GM23338 (cell line): ENCODE results near the gene LRMDA. TPM values are rescaled to one million over a fixed set of nuclear protein-coding genes. Genes with fewer than 3 reads are reported as not detected.

ENCODE experiments used
- ATAC-seq: fragments of 200-7000 bp; cut with Tn5 transposase; 3 replicates; pipeline ENCODE4 v1.9.1; 2020
- DNase-seq: peaks from one replicate; pipeline ENCODE4 v3.0.0-alpha.2; 2015; ENCODE audit warnings: low spot score
- H2AFZ ChIP-seq: fragments of 200-600 bp; sonication (generic); 2 replicates; pipeline ENCODE4 v1.8.0; 2016; ENCODE audit warnings: antibody characterized with exemption, mild to moderate bottlenecking, moderate library complexity
- H3F3A ChIP-seq: fragments of 200-600 bp; sonication (generic); replicated peaks from 2 replicates; pipeline ENCODE4 v1.8.0; 2017; ENCODE audit warnings: antibody characterized with exemption, mixed run types, low read depth
- H3K27ac ChIP-seq: fragments of 200-600 bp; sonication (generic); 2 replicates; pipeline ENCODE4 v1.6.1; 2016; ENCODE audit warnings: low read depth
- H3K27me3 ChIP-seq: fragments of 200-600 bp; sonication (generic); 2 replicates; pipeline ENCODE4 v1.8.0; 2016; ENCODE audit warnings: mild to moderate bottlenecking, mixed run types, moderate library complexity; ENCODE audit not compliant: insufficient read depth
- H3K36me3 ChIP-seq: fragments of 200-600 bp; sonication (generic); 2 replicates; pipeline ENCODE4 v1.8.0; 2016; ENCODE audit warnings: mild to moderate bottlenecking; ENCODE audit not compliant: insufficient read depth
- H3K4me1 ChIP-seq: fragments of 200-600 bp; sonication (generic); 2 replicates; pipeline ENCODE4 v1.8.0; 2016; ENCODE audit warnings: mild to moderate bottlenecking, moderate library complexity; ENCODE audit not compliant: insufficient read depth
- H3K4me2 ChIP-seq: fragments of 200-600 bp; sonication (generic); 2 replicates; pipeline ENCODE4 v1.7.1; 2017; ENCODE audit warnings: mixed run types
- H3K4me3 ChIP-seq: fragments of 200-600 bp; sonication (generic); 2 replicates; pipeline ENCODE4 v1.6.1; 2016; ENCODE audit warnings: mixed run types
- H3K79me2 ChIP-seq: fragments of 200-600 bp; sonication (generic); replicated peaks from 2 replicates; pipeline ENCODE4 v1.8.0; 2017; ENCODE audit warnings: mild to moderate bottlenecking; ENCODE audit not compliant: insufficient read depth
- H3K9me2 ChIP-seq: fragments of 200-600 bp; sonication (generic); 2 replicates; pipeline ENCODE4 v1.8.0; 2017; ENCODE audit not compliant: insufficient read depth
- H4K20me1 ChIP-seq: fragments of 200-600 bp; sonication (generic); replicated peaks from 2 replicates; pipeline ENCODE4 v1.8.0; 2017; ENCODE audit warnings: mild to moderate bottlenecking; ENCODE audit not compliant: insufficient read depth
- H3K27ac Mint-ChIP-seq: 2 replicates; pipeline ENCODE4 v1.8.0; 2020; ENCODE audit warnings: inconsistent platforms, mild to moderate bottlenecking, moderate library complexity, mixed read lengths
- H3K27me3 Mint-ChIP-seq: 3 replicates; pipeline ENCODE4 v1.8.0; 2022; ENCODE audit warnings: low read depth, mild to moderate bottlenecking, moderate library complexity, mixed read lengths, inconsistent platforms; ENCODE audit not compliant: insufficient read depth, poor library complexity
- H3K36me3 Mint-ChIP-seq: 3 replicates; pipeline ENCODE4 v1.8.0; 2021; ENCODE audit warnings: low read depth, mild to moderate bottlenecking, inconsistent platforms, moderate library complexity, mixed read lengths
- H3K4me1 Mint-ChIP-seq: 3 replicates; pipeline ENCODE4 v1.8.0; 2020; ENCODE audit warnings: mild to moderate bottlenecking, inconsistent platforms, mixed read lengths
- H3K4me3 Mint-ChIP-seq: 3 replicates; pipeline ENCODE4 v1.8.0; 2021; ENCODE audit warnings: moderate library complexity, mild to moderate bottlenecking, inconsistent platforms, mixed read lengths
- H3K9me3 Mint-ChIP-seq: 3 replicates; pipeline ENCODE4 v1.8.0; 2020; ENCODE audit warnings: moderate library complexity, mild to moderate bottlenecking, inconsistent platforms, mixed read lengths
- CREB1 ChIP-seq: fragments of 250-450 bp; sonication (Bioruptor Pico); IDR thresholded peaks from 2 replicates; pipeline ENCODE4 v1.5.0; 2020; ENCODE audit warnings: low read depth, mild to moderate bottlenecking, moderate library complexity
- CTCF ChIP-seq, 2 experiments: fragments of 200-600 bp in 1 of 2; sonication (generic) in 1 of 2; conservative IDR thresholded peaks; 2 replicates each; pipeline versions ENCODE4 v1.5.1 to v1.6.1; 2016 to 2017; ENCODE audit warnings: antibody characterized with exemption in 2 of 2, low read depth in 2 of 2, mild to moderate bottlenecking in 2 of 2, moderate library complexity in 1 of 2
- ETS1 ChIP-seq: IDR thresholded peaks from 2 replicates; pipeline ENCODE4 v1.6.1; 2016; ENCODE audit warnings: antibody characterized with exemption
- EZH2 ChIP-seq: fragments of 200-600 bp; sonication (generic); IDR thresholded peaks from one replicate; pipeline ENCODE4 v1.8.0; 2017; ENCODE audit warnings: antibody characterized with exemption, mild to moderate bottlenecking, low read depth; ENCODE audit not compliant: unreplicated experiment
- EZH2phosphoT487 ChIP-seq: fragments of 200-600 bp; sonication (generic); IDR thresholded peaks from one replicate; pipeline ENCODE4 v1.8.1; 2018; ENCODE audit warnings: antibody characterized with exemption; ENCODE audit not compliant: unreplicated experiment
- JUNB ChIP-seq: IDR thresholded peaks from one replicate; pipeline ENCODE4 v1.6.1; 2016; ENCODE audit warnings: antibody characterized with exemption; ENCODE audit not compliant: unreplicated experiment
- NANOG ChIP-seq: IDR thresholded peaks from 2 replicates; pipeline ENCODE4 v1.6.1; 2016; ENCODE audit warnings: antibody characterized with exemption, borderline replicate concordance
- POLR2AphosphoS5 ChIP-seq: IDR thresholded peaks from 2 replicates; pipeline ENCODE4 v1.6.1; 2016; ENCODE audit warnings: antibody characterized with exemption, low read depth
- REST ChIP-seq: IDR thresholded peaks from one replicate; pipeline ENCODE4 v1.6.1; 2018; ENCODE audit warnings: antibody characterized with exemption; ENCODE audit not compliant: unreplicated experiment
- STAT1 ChIP-seq: IDR thresholded peaks from one replicate; pipeline ENCODE4 v1.6.1; 2016; ENCODE audit warnings: antibody characterized with exemption; ENCODE audit not compliant: unreplicated experiment
- ZNF114 ChIP-seq: fragments of 250-450 bp; sonication (Bioruptor Pico); IDR thresholded peaks from 2 replicates; pipeline ENCODE4 v1.5.0; 2020; ENCODE audit warnings: mild to moderate bottlenecking, moderate library complexity
- ZNF331 ChIP-seq: fragments of 250-450 bp; sonication (Bioruptor Pico); IDR thresholded peaks from 2 replicates; pipeline ENCODE4 v1.5.0; 2020; ENCODE audit warnings: low read depth, mild to moderate bottlenecking, moderate library complexity
- ZNF462 ChIP-seq: fragments of 250-450 bp; sonication (Bioruptor Pico); IDR thresholded peaks from 2 replicates; pipeline ENCODE4 v1.5.0; 2020; ENCODE audit warnings: mild to moderate bottlenecking, moderate library complexity
- polyA plus RNA-seq: library from polyadenylated mRNA; unstranded; fragments of >200 nt; fragmentation: Nextera tagmentation; extraction: Ambion mirVana; gene quantifications from 2 replicates; pipeline ENCODE4 v1.2.1, GENCODE V29; 2016
- total RNA-seq: library from RNA; depleted of rRNA; stranded (reverse); fragments of >200 nt; shearing (Covaris generic); gene quantifications from 2 replicates; pipeline ENCODE4 v1.2.3, GENCODE V29; 2014

The LRMDA gene
- total and polyA plus RNA-seq, 2 experiments from 2014 or later = 0.90 to 1.8 TPM

GRCh38 chr10:76319661-76320060 lies 888.2 kb downstream of the LRMDA start:
- Mint-ChIP-seq H3K4me1 (peaks cover 5% of the 10 kb centered on the region; the same call in 2 of the 3 replicates), H3K9me3 (no peaks in the 10 kb centered on the region), H3K27ac (no peak overlapping the region), H3K4me3 (no peak overlapping the region), H3K36me3 (no peaks in the 10 kb centered on the region; the same call in 1 of the 3 replicates), H3K27me3 (peaks cover 2% of the 10 kb centered on the region)
- H3K4me3 ChIP-seq = no peak overlapping the region
- H3K4me1 ChIP-seq = no peaks in the 10 kb centered on the region
- H4K20me1 ChIP-seq = no peaks in the 10 kb centered on the region
- H3K9me2 ChIP-seq = no peaks in the 10 kb centered on the region
- no peaks in the 10 kb centered on the region for H3K79me2 ChIP-seq
- DNase-seq (no peak), ATAC-seq (no peak)
- H3F3A ChIP-seq = no peaks in the 10 kb centered on the region
- no peak overlapping the region for H3K4me2 ChIP-seq
- TF ChIP-seq STAT1 = no peak
- no peak for TF ChIP-seq ZNF114 (CRISPR knock-in tag)
- TF ChIP-seq ZNF462 = no peak
- TF ChIP-seq NANOG = no peak
- no peak for TF ChIP-seq EZH2
- TF ChIP-seq REST = no peak
- no peak for TF ChIP-seq JUNB
- TF ChIP-seq ZNF331 = no peak
- TF ChIP-seq POLR2AphosphoS5 = no peak
- no peak for TF ChIP-seq CTCF (conservative IDR thresholded peaks at IDR 0.05; ENCODE audit: low read depth in 2 of 2)
- no peak for TF ChIP-seq ETS1
- no peak for TF ChIP-seq CREB1 (CRISPR knock-in tag)
- TF ChIP-seq EZH2phosphoT487 = no peak
- H2AFZ ChIP-seq = no peak overlapping the region
- no peaks in the 10 kb centered on the region for H3K27me3 ChIP-seq
- no peaks in the 10 kb centered on the region for H3K36me3 ChIP-seq
- H3K27ac ChIP-seq = no peak overlapping the region
